ENCODE measurements around the gene ACTR3.

Gene ACTR3

GRCh38 chr2:113894156-113894743 is 4.4 kb downstream of the ACTR3 start:
- DNase-seq (ENCODE audit: low read depth), result peak; percentile 93
- TF ChIP-seq MAX (IDR thresholded peaks at IDR 0.05; ENCODE audit: low read depth, low read length) (peak; percentile 59), MYC (IDR thresholded peaks at IDR 0.05; ENCODE audit: low read depth, low read length) (peak; percentile 55; the same call in 1 of the 2 replicates), CTCF (IDR thresholded peaks at IDR 0.05; ENCODE audit: low read depth, low read length) (no peak), POLR2A (IDR thresholded peaks at IDR 0.05; ENCODE audit: extremely low read depth, insufficient read length) (no peak)
- peak overlapping the region; percentile 76 for H3K4me3 ChIP-seq (ENCODE audit: low read depth, low read length)

GRCh38 chr2:113895301-113895700 is 5.4 kb downstream of the ACTR3 start:
- DNase-seq (ENCODE audit: low read depth), result no peak
- H3K4me3 ChIP-seq (ENCODE audit: low read depth, low read length), result peak overlapping the region; percentile 76
- TF ChIP-seq POLR2A (IDR thresholded peaks at IDR 0.05; ENCODE audit: extremely low read depth, insufficient read length) (no peak), MAX (IDR thresholded peaks at IDR 0.05; ENCODE audit: low read depth, low read length) (no peak), CTCF (IDR thresholded peaks at IDR 0.05; ENCODE audit: low read depth, low read length) (no peak), MYC (IDR thresholded peaks at IDR 0.05; ENCODE audit: low read depth, low read length) (no peak)

GRCh38 chr2:113895819-113896563 is 6.1 kb downstream of the ACTR3 start:
- DNase-seq (ENCODE audit: low read depth), result no peak
- H3K4me3 ChIP-seq (ENCODE audit: low read depth, low read length), result peak overlapping the region; percentile 76
- TF ChIP-seq MYC (IDR thresholded peaks at IDR 0.05; ENCODE audit: low read depth, low read length) (no peak), POLR2A (IDR thresholded peaks at IDR 0.05; ENCODE audit: extremely low read depth, insufficient read length) (no peak)

- no peak overlapping the region for H3K4me3 ChIP-seq (ENCODE audit: low read depth, low read length)
Measured at GRCh38 chr2:113896791-113897190, 6.9 kb downstream of the ACTR3 start.

GRCh38 chr2:113898081-113898480 is 8.2 kb downstream of the ACTR3 start:
- no peak for TF ChIP-seq MAX (IDR thresholded peaks at IDR 0.05; ENCODE audit: low read depth, low read length)
- TF ChIP-seq MYC (IDR thresholded peaks at IDR 0.05; ENCODE audit: low read depth, low read length), result no peak
- no peak for TF ChIP-seq POLR2A (IDR thresholded peaks at IDR 0.05; ENCODE audit: extremely low read depth, insufficient read length)
- TF ChIP-seq CTCF (IDR thresholded peaks at IDR 0.05; ENCODE audit: low read depth, low read length), result no peak
- H3K4me3 ChIP-seq (ENCODE audit: low read depth, low read length), result no peak overlapping the region
- DNase-seq (ENCODE audit: low read depth), result no peak

More at GRCh38 chr2:113896791-113897190, 6.9 kb downstream of the ACTR3 start:
- no peak for DNase-seq (ENCODE audit: low read depth)
- TF ChIP-seq MAX (IDR thresholded peaks at IDR 0.05; ENCODE audit: low read depth, low read length) (no peak), MYC (IDR thresholded peaks at IDR 0.05; ENCODE audit: low read depth, low read length) (no peak), POLR2A (IDR thresholded peaks at IDR 0.05; ENCODE audit: extremely low read depth, insufficient read length) (no peak), CTCF (IDR thresholded peaks at IDR 0.05; ENCODE audit: low read depth, low read length) (no peak)

- H3K4me3 ChIP-seq (ENCODE audit: low read depth, low read length), result no peak overlapping the region
- no peak for DNase-seq (ENCODE audit: low read depth)
- TF ChIP-seq POLR2A (IDR thresholded peaks at IDR 0.05; ENCODE audit: extremely low read depth, insufficient read length) (no peak), CTCF (IDR thresholded peaks at IDR 0.05; ENCODE audit: low read depth, low read length) (no peak), MYC (IDR thresholded peaks at IDR 0.05; ENCODE audit: low read depth, low read length) (no peak), MAX (IDR thresholded peaks at IDR 0.05; ENCODE audit: low read depth, low read length) (no peak)
Measured at GRCh38 chr2:113899166-113899565, 9.3 kb downstream of the ACTR3 start.
